ENCODE results near the gene MYO3B. TPM values are rescaled to one million over a fixed set of nuclear protein-coding genes. Genes with fewer than 3 reads are reported as not detected.

MYO3B gene
- total and polyA plus RNA-seq, 2 donors (not counting 3 experiments of a cell fraction or from before 2014, with no cell fraction given): 0.03 TPM; not detected in 1

DNA sequence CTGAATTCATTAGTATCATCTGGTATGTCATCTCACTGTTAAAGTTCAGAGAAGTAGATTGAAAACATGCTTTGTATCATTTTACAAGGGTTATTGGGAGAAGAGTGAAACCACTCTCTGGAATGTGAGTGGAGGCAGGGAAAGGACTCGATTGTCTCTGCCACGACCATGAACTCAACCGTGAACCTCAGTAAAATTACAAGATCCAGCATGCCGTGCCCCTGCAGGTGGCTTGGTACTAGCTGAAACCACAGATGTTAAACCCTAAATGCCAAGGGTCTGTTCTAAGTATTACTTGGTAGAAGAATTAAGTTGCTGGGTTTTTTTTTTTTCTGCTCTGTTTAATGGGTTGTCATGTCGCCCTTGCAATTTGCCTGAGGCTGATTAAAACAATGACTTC, 197.2 kb downstream of the MYO3B start:
- no peak overlapping the region for H3K9ac ChIP-seq (replicated peaks; ENCODE audit: extremely low read depth, insufficient read depth, low read length)
- dilution Hi-C loops (cut with MboI; ENCODE audit: extremely low pct_ligation_motif_present, low sequenced_read_pairs): no loop called here
- no peak for FAIRE-seq
- no peak for DNase-seq (ENCODE audit: low read depth, low spot score)
- no peak for TF ChIP-seq JUN (IDR thresholded peaks at IDR 0.05; ENCODE audit: borderline replicate concordance, insufficient read depth, insufficient read length, low read depth)
- TF ChIP-seq MYC (IDR thresholded peaks at IDR 0.05; ENCODE audit: low read depth, low read length): no peak
- no peak for TF ChIP-seq CTCF (IDR thresholded peaks at IDR 0.05; ENCODE audit: extremely low read depth in 1 of 2, insufficient read depth in 1 of 2, low read depth in 1 of 2, low read length in 2 of 2)
- H3K4me1 ChIP-seq (ENCODE audit: control insufficient read depth, extremely low read depth, insufficient read depth, low read length): no peaks in the 10 kb centered on the region
- no peak overlapping the region for H2AFZ ChIP-seq (ENCODE audit: low read depth, low read length)
- H3K4me3 ChIP-seq (replicated peaks in 1 of 3; ENCODE audit: insufficient read depth in 1 of 3, low read depth in 1 of 3, low read length in 3 of 3): no peak overlapping the region
- H4K20me1 ChIP-seq (replicated peaks; ENCODE audit: control insufficient read depth, extremely low read depth, insufficient read depth, low read length): no peaks in the 10 kb centered on the region
- intact Hi-C loops (cut with micrococcal nuclease): no loop called here
- H3K27ac ChIP-seq (ENCODE audit: insufficient read depth, low read depth, low read length): no peak overlapping the region
- peaks cover 23 to 32% of the 10 kb centered on the region in 2 experiments for H3K27me3 ChIP-seq (ENCODE audit: control insufficient read depth in 2 of 2, insufficient read depth in 2 of 2, low read length in 2 of 2)
- H3K9me1 ChIP-seq (replicated peaks; ENCODE audit: control insufficient read depth, extremely low read depth, insufficient read depth, low read length): no peaks in the 10 kb centered on the region
- H3K36me3 ChIP-seq (ENCODE audit: control insufficient read depth in 2 of 2, extremely low read depth in 1 of 2, insufficient read depth in 2 of 2, low read length in 2 of 2): no peaks in the 10 kb centered on the region
- POLR2A ChIA-PET: no interaction called here
- H3K4me2 ChIP-seq (ENCODE audit: insufficient read depth, low read length): no peak overlapping the region
- CTCF ChIA-PET: no interaction called here
- H3K9me3 ChIP-seq (replicated peaks; ENCODE audit: control insufficient read depth, insufficient read depth, low read length): no peaks in the 10 kb centered on the region
- BruUV-seq (replicated peaks): no TSS peak
- no peaks in the 10 kb centered on the region for H3K79me2 ChIP-seq (ENCODE audit: control insufficient read depth, insufficient read depth, low read length)

DNA sequence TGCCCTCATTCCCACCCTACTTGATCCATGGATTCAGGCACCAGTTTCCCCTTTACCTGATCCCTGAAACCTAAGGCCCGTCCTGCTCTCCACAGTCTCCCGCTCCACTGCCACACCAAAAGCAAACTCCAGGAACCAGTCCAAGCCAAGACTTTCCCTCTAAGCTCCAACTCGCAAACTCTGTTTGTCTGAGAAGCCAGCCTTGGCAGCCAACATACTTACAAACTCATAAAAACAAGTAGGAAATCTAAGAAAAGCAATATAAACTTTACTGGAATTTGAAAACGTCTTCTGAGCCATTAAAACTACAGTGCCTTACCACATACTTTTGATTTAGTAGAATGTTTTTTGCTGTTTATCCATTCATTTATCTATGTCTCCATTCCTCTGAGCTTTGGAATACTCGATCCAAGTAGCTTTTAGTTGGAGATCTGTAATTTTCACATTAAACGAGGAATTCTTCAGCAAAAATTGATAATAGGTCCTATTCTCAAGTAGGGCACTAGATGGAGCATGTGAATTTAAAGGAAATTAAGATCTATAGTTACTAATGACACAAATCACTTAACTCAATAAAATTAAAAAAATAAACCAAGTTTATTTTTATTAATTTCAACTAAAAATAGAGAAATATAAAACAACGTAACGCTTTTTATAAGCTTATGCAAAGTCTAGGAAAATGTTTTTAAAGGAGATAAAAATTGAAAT, 199.7 kb downstream of the MYO3B start:
- H3K27ac ChIP-seq (ENCODE audit: insufficient read depth, low read depth, low read length): no peak overlapping the region
- no peak for FAIRE-seq
- peaks cover 15 to 30% of the 10 kb centered on the region in 2 experiments for H3K27me3 ChIP-seq (ENCODE audit: control insufficient read depth in 2 of 2, insufficient read depth in 2 of 2, low read length in 2 of 2)
- dilution Hi-C loops (cut with MboI; ENCODE audit: extremely low pct_ligation_motif_present, low sequenced_read_pairs): no loop called here
- H3K4me2 ChIP-seq (ENCODE audit: insufficient read depth, low read length): no peak overlapping the region
- intact Hi-C loops (cut with micrococcal nuclease): no loop called here
- no peaks in the 10 kb centered on the region for H3K4me1 ChIP-seq (ENCODE audit: control insufficient read depth, extremely low read depth, insufficient read depth, low read length)
- no TSS peak for BruUV-seq (replicated peaks)
- no peak for DNase-seq (ENCODE audit: low read depth, low spot score)
- H3K4me3 ChIP-seq (replicated peaks in 1 of 3; ENCODE audit: insufficient read depth in 1 of 3, low read depth in 1 of 3, low read length in 3 of 3): no peak overlapping the region
- POLR2A ChIA-PET: no interaction called here
- TF ChIP-seq POLR2AphosphoS5 (IDR thresholded peaks at IDR 0.05; ENCODE audit: insufficient read depth, low read depth, low read length) (no peak), MYC (IDR thresholded peaks at IDR 0.05; ENCODE audit: low read depth, low read length) (no peak), CTCF (IDR thresholded peaks at IDR 0.05; ENCODE audit: extremely low read depth in 1 of 2, insufficient read depth in 1 of 2, low read depth in 1 of 2, low read length in 2 of 2) (no peak), MAX (IDR thresholded peaks at IDR 0.05; ENCODE audit: insufficient read depth, insufficient read length) (no peak), EZH2 (IDR thresholded peaks at IDR 0.05; ENCODE audit: borderline replicate concordance, low read depth, low read length, severe bottlenecking) (no peak), POLR2A (IDR thresholded peaks at IDR 0.05; ENCODE audit: low read depth, low read length) (no peak), GATA2 (IDR thresholded peaks at IDR 0.05; ENCODE audit: insufficient read depth, insufficient read length, low read depth, low read length) (no peak), FOS (IDR thresholded peaks at IDR 0.05; ENCODE audit: borderline replicate concordance, insufficient read depth, low read length) (no peak), JUN (IDR thresholded peaks at IDR 0.05; ENCODE audit: borderline replicate concordance, insufficient read depth, insufficient read length, low read depth) (no peak)
- H3K36me3 ChIP-seq (ENCODE audit: control insufficient read depth in 2 of 2, extremely low read depth in 1 of 2, insufficient read depth in 2 of 2, low read length in 2 of 2): no peaks in the 10 kb centered on the region
- H3K9ac ChIP-seq (replicated peaks; ENCODE audit: extremely low read depth, insufficient read depth, low read length): no peak overlapping the region
- no peaks in the 10 kb centered on the region for H3K9me3 ChIP-seq (replicated peaks; ENCODE audit: control insufficient read depth, insufficient read depth, low read length)
- no peaks in the 10 kb centered on the region for H3K79me2 ChIP-seq (ENCODE audit: control insufficient read depth, insufficient read depth, low read length)
- H4K20me1 ChIP-seq (replicated peaks; ENCODE audit: control insufficient read depth, extremely low read depth, insufficient read depth, low read length): no peaks in the 10 kb centered on the region
- no peak overlapping the region for H2AFZ ChIP-seq (ENCODE audit: low read depth, low read length)
- H3K9me1 ChIP-seq (replicated peaks; ENCODE audit: control insufficient read depth, extremely low read depth, insufficient read depth, low read length): no peaks in the 10 kb centered on the region
- CTCF ChIA-PET: interaction anchor here (0.8 to 5.2 kb wide), 11 partner anchors 11 to 497 kb away, joined by 3 to 46 read pairs (median 9); partner anchors contain the start of gene GAD1
